ENCODE measurements around the gene TESK1. TPM values are rescaled to one million over a fixed set of nuclear protein-coding genes. Genes with fewer than 3 reads are reported as not detected.

Gene TESK1
- total and polyA plus RNA-seq, 2 of the 8 experiments (the other 6 are each of a cell fraction or from before 2014, with no cell fraction given): 13.5 to 13.9 TPM

- TF ChIP-seq TCF12 (IDR thresholded peaks at IDR 0.05; ENCODE audit: low read depth, low read length) (no peak), BCL11A (IDR thresholded peaks at IDR 0.05; ENCODE audit: low read depth in 2 of 2, low read length in 2 of 2) (no peak)
Measured at GRCh38 chr9:35577486-35577885, 27.6 kb upstream of the TESK1 start (continued).
